ENCODE data around the gene LILRA2. TPM values are rescaled to one million over a fixed set of nuclear protein-coding genes. Genes with fewer than 3 reads are reported as not detected.

The LILRA2 gene
- total RNA-seq = under 1 TPM; 0.35 to 0.85 TPM

GRCh38 chr19:54573330-54573872 lies at the start of gene LILRA2:
Gene LILRA2, plus strand, starts transcription at chr19:54573790. Its CDS starts 89 bp downstream, at chr19:54573879.
- Histone ChIP-seq H3K9me3 (no peaks in the 10 kb centered on the region), H3K9ac (ENCODE audit: low read depth in 2 of 2, low read length in 2 of 2) (no peak within 1 kb of the TSS), H3K4me1 (no peaks in the 10 kb centered on the region), H3K36me3 (no peaks in the 10 kb centered on the region), H3K4me3 (no peak within 1 kb of the TSS), H3K27me3 (no peaks in the 10 kb centered on the region), H3K27ac (no peak within 1 kb of the TSS)
- DNase-seq = no peak
- no peak for TF ChIP-seq CTCF (IDR thresholded peaks at IDR 0.05)
- intact Hi-C loops (cut with DNase I) = loop anchor here (10.0 kb wide), 1 partner anchor 279 kb away; no protein-coding TSS in a partner anchor

GRCh38 chr19:54525636-54526035 lies 48.0 kb upstream of the LILRA2 start:
- H3K36me3 ChIP-seq = no peaks in the 10 kb centered on the region
- no peak overlapping the region for H3K27ac ChIP-seq
- no peak for DNase-seq
- H3K27me3 ChIP-seq = no peaks in the 10 kb centered on the region
- intact Hi-C loops (cut with DNase I) = no loop called here
- TF ChIP-seq CTCF (IDR thresholded peaks at IDR 0.05) = no peak
- H3K4me3 ChIP-seq = no peak overlapping the region
- no peaks in the 10 kb centered on the region for H3K4me1 ChIP-seq
- H3K9me3 ChIP-seq = no peaks in the 10 kb centered on the region
- no peak overlapping the region for H3K9ac ChIP-seq (ENCODE audit: low read depth in 2 of 2, low read length in 2 of 2)

- Histone ChIP-seq H3K36me3 (no peaks in the 10 kb centered on the region), H3K9ac (ENCODE audit: low read depth in 2 of 2, low read length in 2 of 2) (no peak overlapping the region), H3K27ac (no peak overlapping the region), H3K27me3 (no peaks in the 10 kb centered on the region), H3K9me3 (no peaks in the 10 kb centered on the region), H3K4me1 (no peaks in the 10 kb centered on the region), H3K4me3 (no peak overlapping the region)
- no peak for TF ChIP-seq CTCF (IDR thresholded peaks at IDR 0.05)
- intact Hi-C loops (cut with DNase I) = no loop called here
- DNase-seq = no peak
Observed at GRCh38 chr19:54526972-54527371, 46.6 kb upstream of the LILRA2 start.

GRCh38 chr19:54530866-54531265 lies 42.7 kb upstream of the LILRA2 start:
- H3K36me3 ChIP-seq = no peaks in the 10 kb centered on the region
- H3K27me3 ChIP-seq = no peaks in the 10 kb centered on the region
- H3K4me3 ChIP-seq = no peak overlapping the region
- no peaks in the 10 kb centered on the region for H3K9me3 ChIP-seq
- intact Hi-C loops (cut with DNase I) = no loop called here
- no peaks in the 10 kb centered on the region for H3K4me1 ChIP-seq
- H3K9ac ChIP-seq (ENCODE audit: low read depth in 2 of 2, low read length in 2 of 2) = no peak overlapping the region
- DNase-seq = no peak
- TF ChIP-seq CTCF (IDR thresholded peaks at IDR 0.05) = no peak
- no peak overlapping the region for H3K27ac ChIP-seq

GRCh38 chr19:54532528-54532927 lies 41.1 kb upstream of the LILRA2 start:
- H3K27me3 ChIP-seq = no peaks in the 10 kb centered on the region
- H3K36me3 ChIP-seq = no peaks in the 10 kb centered on the region
- no peak overlapping the region for H3K27ac ChIP-seq
- H3K9me3 ChIP-seq = no peaks in the 10 kb centered on the region
- H3K4me3 ChIP-seq = no peak overlapping the region
- no peak overlapping the region for H3K9ac ChIP-seq (ENCODE audit: low read depth in 2 of 2, low read length in 2 of 2)
- H3K4me1 ChIP-seq = no peaks in the 10 kb centered on the region
- no peak for TF ChIP-seq CTCF (IDR thresholded peaks at IDR 0.05)
- intact Hi-C loops (cut with DNase I) = no loop called here
- DNase-seq = no peak
